Measurements from ENCODE around the gene ARSB.
"Not testable (repeated sequence)": the region's sequence is repeated elsewhere in the genome, so short reads cannot be mapped to it uniquely, and the experiment has no call there.

The ARSB gene

GRCh38 chr5:78779262-78779661 is 205.8 kb downstream of the ARSB start:
- DNase-seq (ENCODE audit: low read depth in 2 of 2): no peak

- peak in 1 of 2 experiments; percentile 44 for DNase-seq (ENCODE audit: low read depth in 2 of 2)
Observed at GRCh38 chr5:78778538-78778937, 206.6 kb downstream of the ARSB start.

GRCh38 chr5:78777901-78778300 is 207.2 kb downstream of the ARSB start:
- DNase-seq (ENCODE audit: low read depth in 2 of 2): no peak

GRCh38 chr5:78776637-78777036 is 208.5 kb downstream of the ARSB start:
- no peak for DNase-seq (ENCODE audit: low read depth in 2 of 2)

GRCh38 chr5:78773655-78774054 is 211.5 kb downstream of the ARSB start:
- no peak for DNase-seq (ENCODE audit: low read depth in 2 of 2)

- no peak for DNase-seq (ENCODE audit: low read depth in 2 of 2)
Observed at GRCh38 chr5:78771260-78772205, 213.6 kb downstream of the ARSB start.

- DNase-seq (ENCODE audit: low read depth in 2 of 2): no peak
Observed at GRCh38 chr5:78768781-78769380, 216.2 kb downstream of the ARSB start.

- DNase-seq (ENCODE audit: low read depth in 2 of 2): no peak
Observed at GRCh38 chr5:78766412-78766762, 218.7 kb downstream of the ARSB start.

- DNase-seq (ENCODE audit: low read depth in 2 of 2): no peak
Observed at GRCh38 chr5:78765756-78766411, 219.2 kb downstream of the ARSB start.

- DNase-seq (ENCODE audit: low read depth in 2 of 2): no peak
Observed at GRCh38 chr5:78765116-78765515, 220.0 kb downstream of the ARSB start.

GRCh38 chr5:78763659-78764189 is 221.4 kb downstream of the ARSB start:
- no peak for DNase-seq (ENCODE audit: low read depth in 2 of 2)

- not testable (repeated sequence) for DNase-seq (ENCODE audit: low read depth in 2 of 2)
Observed at GRCh38 chr5:78762743-78763142, 222.4 kb downstream of the ARSB start.

- no peak for DNase-seq (ENCODE audit: low read depth in 2 of 2)
Observed at GRCh38 chr5:78761840-78762239, 223.3 kb downstream of the ARSB start.

- DNase-seq (ENCODE audit: low read depth in 2 of 2): no peak
Observed at GRCh38 chr5:78760770-78761169, 224.3 kb downstream of the ARSB start.

- no peak for DNase-seq (ENCODE audit: low read depth in 2 of 2)
Observed at GRCh38 chr5:78760366-78760765, 224.7 kb downstream of the ARSB start.

GRCh38 chr5:78758169-78758839 is 226.8 kb downstream of the ARSB start:
- no peak for DNase-seq (ENCODE audit: low read depth in 2 of 2)

- DNase-seq (ENCODE audit: low read depth in 2 of 2): peak; percentile 96
Observed at GRCh38 chr5:78757269-78758053, 227.6 kb downstream of the ARSB start.

GRCh38 chr5:78756858-78757257 is 228.3 kb downstream of the ARSB start:
- DNase-seq (ENCODE audit: low read depth in 2 of 2): no peak

- DNase-seq (ENCODE audit: low read depth in 2 of 2): no peak
Observed at GRCh38 chr5:78755822-78756429, 229.2 kb downstream of the ARSB start.

GRCh38 chr5:78754655-78755054 is 230.5 kb downstream of the ARSB start:
- DNase-seq (ENCODE audit: low read depth in 2 of 2): no peak

GRCh38 chr5:78753093-78753531 is 232.0 kb downstream of the ARSB start:
- DNase-seq (ENCODE audit: low read depth in 2 of 2): peak in 1 of 2 experiments; percentile 16

Data from fibroblast of skin of left quadriceps (primary cell).